Panc1 (cell line): Measurements from ENCODE around the gene TP73.

Experiments used
- CTCF ChIP-seq: fragments of 450-650 bp; IDR thresholded peaks from 2 replicates; pipeline ENCODE4 v1.5.1; 2017; ENCODE audit warnings: mild to moderate bottlenecking
- TCF7L2 ChIP-seq: IDR thresholded peaks from 2 replicates; pipeline ENCODE4 v1.6.1; 2011; ENCODE audit warnings: mild to moderate bottlenecking, low read depth, low read length, inconsistent platforms
- TF ChIP-seq, protein P1 (sequence below), 2 experiments: IDR thresholded peaks; 2 replicates each; pipeline ENCODE4 v1.6.1; 2011 to 2012; ENCODE audit warnings: low read depth in 2 of 2, control low read depth in 1 of 2, low read length in 1 of 2, mild to moderate bottlenecking in 1 of 2, moderate library complexity in 1 of 2; ENCODE audit not compliant: insufficient read depth in 1 of 2

DNA sequence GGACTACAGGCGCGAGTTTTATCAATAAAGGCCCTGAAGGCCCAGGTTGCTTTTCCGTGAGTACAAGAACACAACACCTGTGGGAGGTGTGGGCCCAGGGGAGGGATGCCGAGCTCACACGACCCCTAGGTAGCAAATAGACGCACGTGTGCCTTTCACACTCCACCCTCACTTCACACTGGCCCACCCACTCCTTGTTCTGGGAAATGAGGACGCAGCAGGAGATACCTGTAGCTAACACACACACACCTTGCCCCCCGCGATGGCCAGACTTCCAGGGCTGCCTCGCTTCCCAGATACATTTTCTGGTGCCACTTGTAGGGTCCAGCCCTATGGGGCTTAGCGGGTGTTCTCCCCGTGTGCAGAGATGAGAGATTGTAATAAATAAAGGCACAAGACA is 95.6 kb downstream of the TP73 start:
- TF ChIP-seq CTCF (no peak), TCF7L2 (no peak)
- TF ChIP-seq, protein P1, sequence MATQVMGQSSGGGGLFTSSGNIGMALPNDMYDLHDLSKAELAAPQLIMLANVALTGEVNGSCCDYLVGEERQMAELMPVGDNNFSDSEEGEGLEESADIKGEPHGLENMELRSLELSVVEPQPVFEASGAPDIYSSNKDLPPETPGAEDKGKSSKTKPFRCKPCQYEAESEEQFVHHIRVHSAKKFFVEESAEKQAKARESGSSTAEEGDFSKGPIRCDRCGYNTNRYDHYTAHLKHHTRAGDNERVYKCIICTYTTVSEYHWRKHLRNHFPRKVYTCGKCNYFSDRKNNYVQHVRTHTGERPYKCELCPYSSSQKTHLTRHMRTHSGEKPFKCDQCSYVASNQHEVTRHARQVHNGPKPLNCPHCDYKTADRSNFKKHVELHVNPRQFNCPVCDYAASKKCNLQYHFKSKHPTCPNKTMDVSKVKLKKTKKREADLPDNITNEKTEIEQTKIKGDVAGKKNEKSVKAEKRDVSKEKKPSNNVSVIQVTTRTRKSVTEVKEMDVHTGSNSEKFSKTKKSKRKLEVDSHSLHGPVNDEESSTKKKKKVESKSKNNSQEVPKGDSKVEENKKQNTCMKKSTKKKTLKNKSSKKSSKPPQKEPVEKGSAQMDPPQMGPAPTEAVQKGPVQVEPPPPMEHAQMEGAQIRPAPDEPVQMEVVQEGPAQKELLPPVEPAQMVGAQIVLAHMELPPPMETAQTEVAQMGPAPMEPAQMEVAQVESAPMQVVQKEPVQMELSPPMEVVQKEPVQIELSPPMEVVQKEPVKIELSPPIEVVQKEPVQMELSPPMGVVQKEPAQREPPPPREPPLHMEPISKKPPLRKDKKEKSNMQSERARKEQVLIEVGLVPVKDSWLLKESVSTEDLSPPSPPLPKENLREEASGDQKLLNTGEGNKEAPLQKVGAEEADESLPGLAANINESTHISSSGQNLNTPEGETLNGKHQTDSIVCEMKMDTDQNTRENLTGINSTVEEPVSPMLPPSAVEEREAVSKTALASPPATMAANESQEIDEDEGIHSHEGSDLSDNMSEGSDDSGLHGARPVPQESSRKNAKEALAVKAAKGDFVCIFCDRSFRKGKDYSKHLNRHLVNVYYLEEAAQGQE (IDR thresholded peaks at IDR 0.05; ENCODE audit: insufficient read depth in 1 of 2, low read depth in 2 of 2, low read length in 1 of 2) = no peak
